ENCODE results near the gene SIK2.

SIK2 gene

DNA sequence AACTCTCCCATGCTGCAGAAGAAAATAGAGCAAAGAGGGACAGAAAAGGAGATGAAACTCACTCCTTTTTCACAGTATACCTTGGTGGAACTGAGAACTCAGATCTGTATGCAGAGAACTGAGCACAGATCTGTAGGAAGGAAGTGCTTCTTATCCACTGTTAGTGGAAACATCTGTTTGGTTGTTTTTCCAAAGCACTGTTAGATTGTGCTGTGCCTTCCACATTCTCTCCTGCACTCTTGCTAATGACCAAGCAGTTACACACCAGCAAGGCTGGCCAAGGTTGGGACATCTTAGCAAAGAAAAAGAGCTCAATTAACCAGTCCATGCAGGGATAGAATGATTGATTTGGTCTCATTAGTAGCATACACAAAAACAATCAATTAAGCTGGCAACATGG lies 20.1 kb upstream of the SIK2 start:
- DNase-seq (ENCODE audit: low read depth in 2 of 2): no peak

DNA sequence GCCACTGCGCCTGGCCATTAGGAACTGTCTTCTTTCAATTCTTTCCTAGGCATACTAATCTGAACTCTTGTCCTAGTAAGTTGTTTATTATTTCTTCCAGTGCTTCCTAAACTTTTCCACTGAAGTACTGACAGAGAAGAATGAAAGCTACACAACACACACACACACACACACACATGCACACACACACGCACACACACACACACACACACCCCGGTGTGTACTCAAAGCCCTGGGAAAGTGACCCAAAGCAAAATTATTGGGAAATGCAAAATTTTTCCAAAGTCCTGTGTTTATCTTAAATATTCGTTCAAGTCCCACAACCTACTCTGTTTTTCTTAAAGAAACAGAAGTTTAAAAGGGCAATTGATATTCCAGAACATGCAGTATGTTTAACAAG lies 19.4 kb upstream of the SIK2 start:
- DNase-seq (ENCODE audit: low read depth in 2 of 2): no peak

DNA sequence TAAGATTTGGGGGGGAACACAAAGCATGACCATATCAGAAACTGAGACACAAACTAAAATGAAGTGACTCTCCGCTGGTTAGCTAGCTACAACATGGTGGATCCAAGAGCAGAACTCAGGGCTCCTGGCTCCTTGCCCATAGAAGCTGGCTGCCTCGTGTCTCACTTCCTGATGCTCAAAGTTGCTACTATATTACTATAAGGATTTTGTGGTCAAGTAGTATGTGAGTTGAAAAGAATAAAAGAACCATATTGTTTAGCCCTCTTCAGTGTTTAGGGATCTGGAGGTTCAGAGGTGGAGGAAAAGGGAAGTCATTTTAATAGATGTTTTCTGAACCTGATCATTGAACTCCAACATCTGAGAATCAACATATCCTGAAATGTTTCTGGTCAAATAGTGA lies 16.9 kb upstream of the SIK2 start:
- no peak for DNase-seq (ENCODE audit: low read depth in 2 of 2)

DNA sequence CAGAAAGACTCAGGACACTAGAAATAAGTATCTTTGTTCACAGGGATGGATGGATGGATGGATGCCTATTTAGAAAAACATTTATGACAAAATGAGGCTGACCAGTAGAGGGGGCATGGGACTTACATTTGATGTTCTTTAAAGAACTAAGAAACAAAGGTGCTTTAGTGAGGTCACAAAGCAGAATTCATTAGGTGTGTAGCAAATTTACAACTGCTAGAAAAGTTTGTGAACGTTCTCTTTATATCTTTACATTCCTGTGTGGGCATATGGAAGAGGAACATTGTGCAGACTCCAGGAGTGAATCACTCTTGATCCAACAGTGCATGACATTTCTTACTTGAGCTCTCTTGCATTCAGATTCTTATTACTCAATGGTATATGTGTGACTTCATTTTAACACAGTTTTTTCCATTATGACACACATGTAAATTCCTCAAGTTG lies 15.8 kb upstream of the SIK2 start:
- DNase-seq (ENCODE audit: low read depth in 2 of 2): no peak

DNA sequence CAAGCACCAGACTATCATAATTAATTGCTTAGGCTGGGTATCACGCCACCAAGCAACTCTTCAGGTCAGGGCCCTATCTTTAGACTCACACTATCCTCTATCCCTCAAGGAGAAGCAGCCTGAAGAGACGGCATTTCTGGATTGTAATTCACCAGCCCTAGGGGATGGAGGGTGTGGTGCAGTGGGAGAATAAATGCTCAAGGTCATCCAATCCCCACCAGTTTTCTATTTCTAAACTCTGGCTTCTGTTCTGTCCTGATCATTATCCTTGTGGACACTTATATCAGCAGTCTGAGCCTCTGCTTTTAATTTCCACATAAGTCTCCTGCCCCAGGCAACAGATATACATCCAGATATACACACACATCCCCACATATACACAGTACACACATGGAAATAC lies 13.1 kb upstream of the SIK2 start:
- DNase-seq (ENCODE audit: low read depth in 2 of 2): no peak

DNA sequence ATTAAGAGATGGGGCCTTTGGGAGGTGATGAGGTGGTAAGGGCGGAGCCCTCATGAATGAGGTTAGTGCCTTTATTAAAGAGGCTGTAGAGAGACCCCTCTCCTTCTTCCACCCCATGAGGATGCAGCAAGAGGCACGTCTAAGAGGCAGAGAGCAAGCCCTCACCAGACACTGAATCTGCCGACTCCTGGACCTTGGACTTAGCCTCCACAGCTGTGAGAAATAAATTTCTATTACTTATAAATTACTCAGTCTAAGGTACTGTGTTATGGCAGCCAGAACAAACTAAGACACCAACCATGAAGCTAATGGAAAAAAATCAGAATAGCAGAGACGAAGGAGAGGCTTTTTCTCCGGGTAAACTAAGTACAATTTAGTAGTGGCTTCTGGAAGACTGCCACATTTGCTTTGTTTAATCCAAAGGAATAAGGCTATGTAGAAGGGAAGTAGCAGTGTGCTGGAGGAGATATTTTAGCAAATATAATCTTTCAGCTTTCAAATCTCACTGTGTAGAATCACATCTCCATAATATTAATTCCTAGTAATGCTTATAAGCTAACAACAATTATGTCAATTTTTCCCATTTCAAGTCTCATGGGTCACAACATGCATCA lies 12.3 kb upstream of the SIK2 start:
- DNase-seq (ENCODE audit: low read depth in 2 of 2): no peak

DNA sequence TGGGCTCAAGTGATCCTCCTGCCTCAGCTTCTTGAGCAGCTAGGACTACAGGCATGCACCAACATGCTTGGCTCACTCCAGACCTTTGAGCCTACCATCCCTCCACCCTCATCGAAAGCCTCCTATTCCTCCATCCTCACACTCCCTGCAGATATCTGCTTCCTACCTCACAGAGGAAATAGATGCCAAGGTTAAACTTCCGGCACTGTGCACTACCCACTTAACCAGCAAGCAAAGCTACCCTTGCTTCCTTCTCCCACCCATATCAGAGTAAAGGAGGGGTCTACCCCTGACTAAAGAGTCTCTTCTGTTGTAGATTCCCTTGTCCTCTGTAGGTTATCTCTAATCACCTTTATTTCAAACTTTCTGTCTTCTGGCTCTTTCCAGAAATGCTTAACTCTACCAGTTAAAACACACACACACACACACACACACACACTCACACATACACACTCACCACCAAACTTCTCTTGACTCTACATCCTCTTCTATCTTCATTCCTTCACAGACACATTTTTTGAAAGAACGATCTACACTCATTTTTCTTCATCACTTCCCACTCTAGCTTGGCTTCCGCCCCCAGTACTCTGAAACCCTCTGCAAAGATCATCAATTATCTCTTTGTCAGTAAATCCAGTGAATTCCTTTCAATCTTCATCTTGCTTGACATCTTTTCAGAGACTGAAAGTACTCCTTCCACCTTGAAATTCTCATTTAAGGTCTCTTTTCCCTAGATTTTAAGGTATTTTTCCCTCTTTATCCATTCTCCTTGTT lies 10.9 kb upstream of the SIK2 start:
- no peak for DNase-seq (ENCODE audit: low read depth in 2 of 2)

DNA sequence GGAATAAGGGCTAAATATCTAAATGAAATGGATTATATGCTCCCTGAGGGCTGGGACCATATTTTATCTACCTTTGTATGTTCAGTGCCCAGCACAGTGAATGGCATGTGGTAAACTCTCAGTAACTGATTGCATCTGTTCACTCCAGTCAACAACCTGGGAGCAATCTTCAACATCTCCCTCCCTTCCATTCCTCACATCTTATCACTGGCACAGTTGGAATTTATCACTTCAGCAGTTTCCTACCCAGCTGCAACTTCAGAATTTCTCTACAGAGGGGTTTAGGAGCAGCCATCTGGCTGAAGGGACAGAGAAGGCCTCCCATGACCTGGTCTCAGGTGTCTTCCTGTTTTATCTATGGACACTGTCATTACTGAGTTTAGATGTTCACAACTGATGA lies 9.8 kb upstream of the SIK2 start:
- DNase-seq (ENCODE audit: low read depth in 2 of 2): no peak

DNA sequence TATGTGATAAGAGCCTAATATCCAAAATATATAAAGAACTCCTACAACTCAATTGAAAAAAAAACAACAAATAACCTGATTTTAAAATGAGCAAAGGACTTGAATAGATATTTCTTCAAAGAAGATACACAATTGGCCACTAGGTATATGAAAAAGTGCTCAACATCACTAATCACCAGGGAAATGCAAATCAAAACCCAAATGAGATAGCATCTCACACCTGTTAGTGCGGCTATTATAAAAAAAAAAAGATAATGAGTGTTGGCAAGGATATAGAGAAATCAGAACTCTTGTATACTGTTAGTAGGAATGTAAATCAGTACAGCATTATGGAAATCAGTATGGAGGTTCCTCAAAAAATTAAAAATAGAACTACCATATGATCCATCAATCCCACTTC lies 5.9 kb upstream of the SIK2 start:
- no peak for DNase-seq (ENCODE audit: low read depth in 2 of 2)

DNA sequence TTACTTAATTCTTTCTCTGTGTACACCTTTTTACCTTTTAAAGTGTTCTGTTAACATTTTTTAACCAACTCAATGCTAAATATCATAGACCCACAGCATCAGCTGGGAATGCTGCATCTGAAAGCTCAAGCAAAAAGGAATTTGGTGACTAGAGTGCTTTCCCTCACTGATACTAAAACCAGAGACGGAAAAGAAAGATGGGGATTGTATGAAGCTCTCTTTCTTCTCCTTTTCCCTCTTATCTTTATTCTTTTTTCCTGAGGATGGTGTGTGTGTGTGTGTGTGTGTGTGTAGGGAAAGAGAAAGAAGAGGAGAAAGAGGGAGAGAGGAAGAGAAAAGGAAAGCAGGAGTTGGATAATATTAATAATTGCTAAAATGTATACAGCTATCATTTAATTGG lies 4.1 kb upstream of the SIK2 start:
- no peak for DNase-seq (ENCODE audit: low read depth in 2 of 2)

DNA sequence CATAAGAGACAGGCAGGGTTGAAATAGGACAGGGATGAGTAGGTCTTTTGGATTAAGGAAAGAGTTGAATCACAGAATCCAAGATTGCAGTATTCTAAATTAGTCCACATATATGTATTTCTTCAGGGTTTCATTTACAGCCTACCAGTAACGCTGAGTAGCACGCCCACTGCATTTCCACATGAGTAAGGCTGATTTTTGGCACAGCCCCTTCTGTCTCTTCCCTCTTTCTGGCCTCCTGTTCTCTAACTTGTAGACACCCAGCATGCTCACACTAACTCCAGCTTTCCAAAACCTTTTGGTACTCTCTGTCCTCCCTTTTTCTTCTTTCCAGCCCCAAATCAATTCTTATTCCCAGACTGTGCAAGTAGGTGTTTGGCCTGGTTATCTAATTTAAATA lies 3.7 kb upstream of the SIK2 start:
- DNase-seq (ENCODE audit: low read depth in 2 of 2): no peak

DNA sequence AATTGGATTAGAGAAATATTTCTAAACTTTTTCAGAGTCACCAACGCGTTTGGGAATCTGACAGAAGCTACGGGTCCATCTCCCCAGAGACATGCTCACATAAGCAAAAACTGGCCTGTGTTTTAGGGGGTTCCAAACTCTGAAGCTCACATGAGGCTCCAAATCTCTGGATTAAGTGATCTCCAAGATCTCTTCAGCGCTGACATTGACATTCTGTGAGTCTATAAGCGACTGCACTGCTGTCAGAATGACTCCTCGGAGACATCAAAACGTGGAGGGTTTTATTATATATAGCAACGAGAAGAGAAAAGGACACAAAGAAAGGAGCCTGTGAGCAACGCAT lies 642 bp upstream of the SIK2 start:
- no peak for DNase-seq (ENCODE audit: low read depth in 2 of 2)

DNA sequence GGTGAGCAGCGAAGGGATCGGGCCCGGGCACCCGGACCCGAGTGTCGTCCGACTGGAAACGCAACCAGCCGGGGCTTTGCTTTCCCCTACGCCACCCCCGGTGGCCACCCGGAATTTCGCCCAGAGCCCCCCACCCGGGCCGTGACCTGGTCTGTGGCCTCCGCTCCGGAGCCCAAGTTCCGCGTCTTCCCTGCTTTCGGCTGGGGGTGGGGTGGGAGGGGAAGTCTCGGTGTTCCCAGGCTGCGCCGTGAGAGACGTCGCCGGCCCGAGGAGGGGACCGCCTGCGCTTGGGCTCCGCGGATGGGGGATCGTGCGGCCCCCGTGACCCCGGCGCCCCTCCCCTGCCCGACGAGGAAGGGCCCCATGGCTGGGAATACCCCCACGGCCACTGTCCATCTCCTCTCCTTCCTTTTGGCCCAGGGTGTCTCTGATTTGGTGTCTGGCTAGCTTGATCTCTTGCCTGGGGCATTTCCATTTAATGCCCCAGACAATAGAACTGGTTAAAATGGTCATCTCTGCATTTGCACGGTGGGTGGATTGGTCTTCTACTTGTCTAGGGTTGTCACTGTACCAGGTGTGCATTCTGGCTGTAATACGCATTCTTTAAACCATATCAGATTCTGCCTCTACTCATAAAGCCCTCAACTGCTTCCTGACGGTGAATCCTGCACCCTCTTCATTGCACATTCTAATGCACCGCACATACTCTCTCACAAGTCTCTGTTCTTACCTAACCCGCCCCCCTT lies 789 bp downstream of the SIK2 start:
- no peak for DNase-seq (ENCODE audit: low read depth in 2 of 2)

DNA sequence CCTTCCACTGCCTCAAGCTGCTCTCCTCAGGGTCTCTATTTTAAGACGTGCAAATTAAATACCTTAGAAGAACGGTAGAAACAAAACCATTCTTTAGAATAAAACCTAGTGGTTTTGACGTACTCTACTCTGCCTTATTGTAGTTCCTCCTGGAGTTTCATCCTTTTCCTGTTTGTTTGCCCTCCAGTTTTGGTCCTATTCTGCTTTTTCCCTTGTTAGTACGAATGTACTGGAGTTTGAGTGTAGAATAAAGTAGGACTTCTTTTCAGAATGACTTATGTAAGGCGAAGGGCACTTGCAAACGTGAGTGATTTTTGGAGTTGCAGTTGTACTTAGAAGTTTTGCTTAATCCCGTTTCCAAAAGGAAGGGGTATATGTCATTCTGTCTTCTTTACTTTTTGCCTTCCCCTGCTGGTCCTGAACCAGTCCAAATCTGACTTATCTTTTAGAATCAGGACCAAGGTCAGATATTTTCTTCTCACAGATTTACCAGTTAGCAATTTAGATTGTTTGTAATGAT lies 1.4 kb downstream of the SIK2 start:
- DNase-seq (ENCODE audit: low read depth in 2 of 2): no peak

DNA sequence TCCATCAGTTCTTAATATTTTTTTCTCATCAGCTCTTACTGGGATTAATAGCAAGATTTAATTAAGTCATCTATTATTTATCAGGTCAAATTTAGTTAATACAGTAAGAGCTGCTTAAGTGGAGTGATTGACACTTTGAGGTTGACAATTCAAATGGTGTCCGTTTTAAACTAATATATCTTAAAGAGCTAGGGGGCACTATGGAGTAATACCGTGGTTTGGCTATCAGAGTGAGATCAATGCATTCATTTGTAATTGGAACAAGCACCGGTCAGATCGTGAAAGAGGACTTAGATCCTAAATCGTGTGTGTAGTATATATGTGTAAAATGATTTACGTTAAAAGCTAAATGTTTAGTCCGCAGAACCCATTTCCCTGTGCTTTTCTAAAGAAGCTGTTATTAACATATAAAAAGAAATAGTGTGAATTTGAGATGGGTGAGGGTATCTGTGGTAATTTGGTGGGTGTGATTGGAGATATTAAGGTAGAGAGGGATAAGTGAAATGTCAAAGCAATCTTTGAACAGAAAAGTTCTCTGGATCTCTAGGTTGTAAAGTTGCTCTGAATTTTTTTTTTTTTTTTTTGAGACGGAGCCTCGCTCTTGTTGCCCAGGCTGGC lies 2.3 kb downstream of the SIK2 start:
- no peak for DNase-seq (ENCODE audit: low read depth in 2 of 2)

DNA sequence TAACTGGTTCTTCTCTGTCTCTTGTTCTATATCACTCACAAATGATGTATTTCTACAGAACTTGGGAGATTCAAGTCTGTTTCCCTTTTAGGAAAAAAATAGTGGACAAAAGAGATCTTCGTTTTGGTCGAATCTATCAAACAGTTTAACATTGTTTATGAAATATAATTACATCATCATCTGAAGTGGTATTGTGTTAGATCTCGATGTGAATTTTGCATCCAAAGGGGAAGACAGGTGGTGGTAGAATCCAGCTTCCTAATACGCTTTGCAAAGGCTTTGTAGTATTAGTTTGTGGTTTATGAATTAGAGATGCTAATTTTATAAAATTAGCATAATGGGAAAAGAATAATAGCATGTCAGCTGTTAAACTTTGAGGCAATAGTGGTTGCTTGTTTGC lies 3.4 kb downstream of the SIK2 start:
- no peak for DNase-seq (ENCODE audit: low read depth in 2 of 2)

DNA sequence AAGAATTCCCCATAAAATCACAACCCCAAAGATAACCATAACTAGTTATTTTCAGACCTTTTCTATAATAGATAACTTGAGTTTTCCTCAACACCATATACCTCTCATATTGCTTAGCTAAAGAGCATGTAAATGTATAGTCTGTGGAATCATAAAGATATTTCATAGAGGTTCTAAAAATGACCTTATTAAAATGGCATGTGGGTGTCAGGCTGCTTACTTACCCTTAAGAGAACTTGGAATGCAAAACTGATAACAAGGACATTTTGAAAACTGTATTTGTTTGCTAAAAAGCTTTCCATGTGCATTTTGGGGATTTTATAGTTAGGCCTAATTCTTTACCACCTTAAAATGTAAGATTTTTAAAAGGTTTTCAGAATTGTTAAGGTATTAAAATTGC lies 4.7 kb downstream of the SIK2 start:
- DNase-seq (ENCODE audit: low read depth in 2 of 2): no peak

DNA sequence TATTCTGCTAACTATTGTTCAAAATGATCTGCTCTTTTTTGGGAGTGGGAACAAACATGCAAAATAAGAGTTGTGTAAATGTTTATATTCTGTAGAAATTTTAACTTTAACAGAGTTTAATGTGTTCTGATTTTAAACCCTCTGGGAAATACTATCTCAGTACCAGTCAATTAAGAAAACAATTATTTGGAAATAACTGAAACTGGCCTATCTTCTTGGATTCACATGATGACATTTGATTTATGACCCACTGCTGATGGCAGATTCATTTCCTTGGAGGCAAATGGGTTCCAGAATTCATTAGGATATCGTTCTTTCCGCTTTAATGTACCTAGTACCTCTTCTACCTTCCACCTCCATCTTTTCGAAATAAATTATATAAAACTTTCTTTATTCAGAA lies 5.5 kb downstream of the SIK2 start:
- DNase-seq (ENCODE audit: low read depth in 2 of 2): no peak

DNA sequence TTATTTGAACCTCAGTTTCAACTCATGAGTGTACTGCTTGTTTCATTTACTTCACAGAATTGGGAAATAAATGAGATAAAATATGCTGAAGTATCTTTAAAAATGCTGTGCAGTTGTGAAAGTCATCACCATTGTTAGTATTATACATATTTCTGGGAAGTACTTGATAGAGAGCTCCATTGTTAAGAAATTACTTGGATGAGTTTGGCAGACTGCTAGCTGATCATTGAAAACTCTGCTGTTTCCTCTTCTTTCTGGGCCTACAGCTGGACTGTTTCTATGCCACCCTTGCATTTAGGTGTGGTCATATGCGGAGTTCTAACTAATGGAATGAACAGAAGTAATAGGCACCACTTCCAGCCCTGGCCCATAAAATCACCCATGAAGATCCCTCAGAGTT lies 10.0 kb downstream of the SIK2 start:
- no peak for DNase-seq (ENCODE audit: low read depth in 2 of 2)

DNA sequence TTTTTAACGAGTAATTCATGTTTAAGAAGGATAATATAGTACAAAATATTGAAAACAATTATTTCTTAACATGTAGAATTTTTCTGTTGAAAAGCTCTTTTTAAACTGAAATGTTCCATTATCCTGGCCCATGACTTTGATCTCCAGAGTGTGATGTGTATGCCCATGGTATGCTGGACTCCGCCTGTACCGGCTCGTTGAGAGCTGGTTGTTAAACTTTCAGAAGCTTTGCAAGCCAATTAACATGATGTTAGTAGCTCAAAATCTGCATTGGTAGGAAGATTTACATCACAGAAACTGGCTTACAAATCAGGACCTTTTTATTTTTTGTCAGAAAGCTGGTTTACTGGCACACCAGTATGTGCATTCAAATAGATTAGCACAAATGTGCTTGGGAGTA lies 15.0 kb downstream of the SIK2 start:
- no peak for DNase-seq (ENCODE audit: low read depth in 2 of 2)

DNA sequence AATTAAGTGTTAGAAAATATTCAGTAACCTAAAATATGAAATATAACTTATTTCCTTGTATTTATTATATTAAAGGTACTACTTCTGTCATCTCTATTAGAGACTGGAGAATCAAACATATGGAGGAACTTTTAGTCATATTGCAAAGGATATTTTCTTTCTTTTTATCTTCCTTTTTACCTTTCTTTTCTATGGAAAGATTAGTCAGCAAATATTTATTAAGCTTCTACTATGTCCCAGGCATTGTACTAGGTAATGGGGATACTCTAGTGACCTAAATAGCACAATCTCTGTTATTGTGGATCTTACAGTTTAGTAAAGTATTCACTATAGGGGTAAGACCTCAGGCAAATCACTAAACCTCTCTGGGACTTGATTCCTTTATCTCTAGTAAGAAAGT lies 18.3 kb downstream of the SIK2 start:
- DNase-seq (ENCODE audit: low read depth in 2 of 2): no peak

DNA sequence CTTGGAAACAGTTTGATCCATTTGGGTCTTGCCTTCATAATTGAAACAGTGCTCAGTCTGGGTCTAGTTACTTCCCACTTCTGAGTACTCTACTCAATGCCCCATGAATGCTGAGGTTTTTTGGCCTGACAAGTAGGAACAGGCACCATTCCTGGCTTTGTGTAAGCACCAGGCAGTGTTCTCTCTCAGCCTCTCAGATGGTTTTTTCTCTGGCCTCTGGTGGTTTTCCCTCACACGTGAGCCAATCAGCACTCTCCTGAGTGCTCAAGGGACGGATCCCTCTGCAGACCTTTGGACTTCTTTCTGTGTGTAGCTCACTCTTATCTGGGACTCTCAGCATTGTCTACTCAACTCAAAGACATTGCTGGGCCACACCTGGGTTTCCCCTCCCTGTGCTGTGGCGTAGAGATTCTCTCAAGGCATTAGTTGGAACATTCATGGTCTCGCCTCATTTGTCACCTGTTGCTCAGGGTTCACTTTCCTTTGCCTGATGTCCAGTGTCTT lies 21.3 kb downstream of the SIK2 start:
- no peak for DNase-seq (ENCODE audit: low read depth in 2 of 2)
